ENCODE results near the gene NCAPD3.

Gene NCAPD3

GRCh38 chr11:134267461-134267860 lies 43.7 kb upstream of the NCAPD3 start:
- TF ChIP-seq CTCF (IDR thresholded peaks at IDR 0.05; ENCODE audit: control insufficient read depth, extremely low read depth, insufficient read depth) = no peak
- no peak for DNase-seq (ENCODE audit: low read depth)
- H3K4me3 ChIP-seq (ENCODE audit: low read depth, low read length) = no peak overlapping the region

- DNase-seq (ENCODE audit: low read depth) = no peak
- no peak overlapping the region for H3K4me3 ChIP-seq (ENCODE audit: low read depth, low read length)
- TF ChIP-seq CTCF (IDR thresholded peaks at IDR 0.05; ENCODE audit: control insufficient read depth, extremely low read depth, insufficient read depth) = no peak
Observed at GRCh38 chr11:134266841-134267251, 43.1 kb upstream of the NCAPD3 start.

GRCh38 chr11:134266440-134266839 lies 42.7 kb upstream of the NCAPD3 start:
- no peak for TF ChIP-seq CTCF (IDR thresholded peaks at IDR 0.05; ENCODE audit: control insufficient read depth, extremely low read depth, insufficient read depth)
- H3K4me3 ChIP-seq (ENCODE audit: low read depth, low read length) = no peak overlapping the region
- no peak for DNase-seq (ENCODE audit: low read depth)

- no peak for TF ChIP-seq CTCF (IDR thresholded peaks at IDR 0.05; ENCODE audit: control insufficient read depth, extremely low read depth, insufficient read depth)
- no peak overlapping the region for H3K4me3 ChIP-seq (ENCODE audit: low read depth, low read length)
- no peak for DNase-seq (ENCODE audit: low read depth)
Observed at GRCh38 chr11:134264966-134265764, 41.4 kb upstream of the NCAPD3 start.

GRCh38 chr11:134261626-134262488 lies 38.1 kb upstream of the NCAPD3 start:
- TF ChIP-seq CTCF (IDR thresholded peaks at IDR 0.05; ENCODE audit: control insufficient read depth, extremely low read depth, insufficient read depth) = peak; percentile 92
- H3K4me3 ChIP-seq (ENCODE audit: low read depth, low read length) = no peak overlapping the region
- DNase-seq (ENCODE audit: low read depth) = no peak

GRCh38 chr11:134260983-134261382 lies 37.2 kb upstream of the NCAPD3 start:
- no peak for TF ChIP-seq CTCF (IDR thresholded peaks at IDR 0.05; ENCODE audit: control insufficient read depth, extremely low read depth, insufficient read depth)
- H3K4me3 ChIP-seq (ENCODE audit: low read depth, low read length) = no peak overlapping the region
- DNase-seq (ENCODE audit: low read depth) = no peak

Measured in LNCaP clone FGC (cell line).